ENCODE results near the gene SAA4. TPM values are rescaled to one million over a fixed set of nuclear protein-coding genes. Genes with fewer than 3 reads are reported as not detected.

SAA4 gene
- polyA plus RNA-seq, 3 donors: not detected

- H3K4me3 ChIP-seq (replicated peaks in 1 of 3; ENCODE audit: low read depth in 2 of 3, low read length in 3 of 3): no peak overlapping the region
- Mint-ChIP-seq H3K36me3 (no peaks in the 10 kb centered on the region), H3K9me3 (peaks cover 0 to 2% (median 0%) of the 10 kb centered on the region in 7 donors), H3K27ac (peak overlapping the region in 1 of 7 donors; percentile 41), H3K4me3 (no peak overlapping the region), H3K27me3 (ENCODE audit: low read depth in 3 of 3) (peaks cover 0 to 5% (median 4%) of the 10 kb centered on the region in 3 donors), H3K4me1 (peaks cover 9% of the 10 kb centered on the region)
- H4K20me1 ChIP-seq (ENCODE audit: insufficient read depth, low read length): no peaks in the 10 kb centered on the region
- intact Hi-C loops (cut with micrococcal nuclease): no loop called here
- no peaks in the 10 kb centered on the region for H3K79me2 ChIP-seq (ENCODE audit: insufficient read depth, low read length)
- H3K36me3 ChIP-seq (replicated peaks in 1 of 2; ENCODE audit: control insufficient read depth in 1 of 2, insufficient read depth in 2 of 2, low read length in 2 of 2): no peaks in the 10 kb centered on the region
- H3K27ac ChIP-seq (ENCODE audit: low read depth in 1 of 2, low read length in 2 of 2): no peak overlapping the region
- H3K9ac ChIP-seq (ENCODE audit: insufficient read depth, low read length, poor library complexity, severe bottlenecking): no peak overlapping the region
- DNase-seq: no peak
- H2AFZ ChIP-seq (ENCODE audit: insufficient read depth, low read depth, low read length, poor library complexity, severe bottlenecking): no peak overlapping the region
- WGBS (ENCODE audit: insufficient coverage): 94% methylated on average over 2 of the region's 2 CpGs
- no peak overlapping the region for H3K4me2 ChIP-seq (replicated peaks; ENCODE audit: extremely low read depth, low read length, poor library complexity, severe bottlenecking)
- no peak for TF ChIP-seq CTCF (IDR thresholded peaks at IDR 0.05)
- no peaks in the 10 kb centered on the region for H3K9me3 ChIP-seq (replicated peaks in 1 of 2; ENCODE audit: control insufficient read depth in 1 of 2, insufficient read depth in 1 of 2, low read length in 2 of 2)
- no peaks in the 10 kb centered on the region for H3K4me1 ChIP-seq (ENCODE audit: control insufficient read depth in 1 of 2, insufficient read depth in 2 of 2, low read length in 2 of 2)
- H3K27me3 ChIP-seq (ENCODE audit: control insufficient read depth in 2 of 2, insufficient read depth in 2 of 2, low read length in 2 of 2): peaks cover 0 to 2% of the 10 kb centered on the region in 2 donors
Observed at GRCh38 chr11:18254781-18255361, 18.3 kb upstream of the SAA4 start.

DNA sequence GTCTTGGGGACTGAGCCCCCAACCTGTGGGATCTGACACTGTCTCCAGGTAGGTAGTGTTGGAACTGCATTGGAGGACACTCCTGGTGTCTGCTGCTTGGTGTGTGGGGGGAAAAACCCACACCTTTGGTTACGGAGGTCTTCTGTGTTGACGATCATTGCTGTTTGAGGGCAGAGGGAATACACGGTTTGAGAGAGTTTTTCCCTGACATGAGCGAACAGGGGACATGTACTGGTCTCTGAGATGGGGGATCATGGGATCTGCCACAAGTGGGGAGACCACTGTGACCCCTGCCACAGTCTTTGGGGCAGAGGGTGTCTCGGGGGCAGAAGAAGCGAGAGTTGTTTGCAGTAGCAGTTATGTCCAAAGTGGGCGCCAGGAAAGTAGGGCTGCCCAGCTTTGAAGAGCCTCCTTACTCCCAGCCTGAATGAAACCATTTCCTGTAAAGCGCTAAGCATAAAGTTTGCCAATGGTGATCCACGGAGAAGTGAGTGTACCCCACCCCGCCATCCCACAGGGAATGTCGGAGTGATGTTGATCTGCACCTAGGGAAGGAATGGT lies 17.3 kb upstream of the SAA4 start:
- WGBS (ENCODE audit: insufficient coverage): 84% methylated on average over 9 of the region's 11 CpGs
- Histone ChIP-seq H3K4me2 (replicated peaks; ENCODE audit: extremely low read depth, low read length, poor library complexity, severe bottlenecking) (no peak overlapping the region), H4K20me1 (ENCODE audit: insufficient read depth, low read length) (no peaks in the 10 kb centered on the region), H3K9me3 (replicated peaks in 1 of 2; ENCODE audit: control insufficient read depth in 1 of 2, insufficient read depth in 1 of 2, low read length in 2 of 2) (no peaks in the 10 kb centered on the region), H3K36me3 (replicated peaks in 1 of 2; ENCODE audit: control insufficient read depth in 1 of 2, insufficient read depth in 2 of 2, low read length in 2 of 2) (no peaks in the 10 kb centered on the region), H2AFZ (ENCODE audit: insufficient read depth, low read depth, low read length, poor library complexity, severe bottlenecking) (no peak overlapping the region), H3K79me2 (ENCODE audit: insufficient read depth, low read length) (no peaks in the 10 kb centered on the region), H3K4me3 (replicated peaks in 1 of 3; ENCODE audit: low read depth in 2 of 3, low read length in 3 of 3) (no peak overlapping the region), H3K27ac (ENCODE audit: low read depth in 1 of 2, low read length in 2 of 2) (no peak overlapping the region), H3K9ac (ENCODE audit: insufficient read depth, low read length, poor library complexity, severe bottlenecking) (no peak overlapping the region), H3K27me3 (ENCODE audit: control insufficient read depth in 2 of 2, insufficient read depth in 2 of 2, low read length in 2 of 2) (no peaks in the 10 kb centered on the region), H3K4me1 (ENCODE audit: control insufficient read depth in 1 of 2, insufficient read depth in 2 of 2, low read length in 2 of 2) (no peaks in the 10 kb centered on the region)
- no peak overlapping the region for H3K27ac Mint-ChIP-seq
- H3K9me3 Mint-ChIP-seq: peaks cover 0 to 2% (median 0%) of the 10 kb centered on the region in 7 donors
- peaks cover 9% of the 10 kb centered on the region for H3K4me1 Mint-ChIP-seq
- peaks cover under 1 to 10% (median 5%) of the 10 kb centered on the region in 3 donors for H3K27me3 Mint-ChIP-seq (ENCODE audit: low read depth in 3 of 3)
- intact Hi-C loops (cut with micrococcal nuclease): no loop called here
- no peak for DNase-seq
- H3K4me3 Mint-ChIP-seq: no peak overlapping the region
- H3K36me3 Mint-ChIP-seq: no peaks in the 10 kb centered on the region
- no peak for TF ChIP-seq CTCF (IDR thresholded peaks at IDR 0.05)
